GM18909 (cell line): ENCODE measurements around the gene UXS1.

ENCODE experiments used
- ATAC-seq: cut with Tn5 transposase; IDR thresholded peaks from one replicate; pipeline ENCODE4 v1.9.1; 2021; ENCODE audit warnings: mild to moderate bottlenecking; ENCODE audit not compliant: unreplicated experiment, poor library complexity

Gene UXS1

GRCh38 chr2:106054880-106055655 is 139.0 kb downstream of the UXS1 start:
- ATAC-seq, result no peak

GRCh38 chr2:106054321-106054720 is 139.8 kb downstream of the UXS1 start:
- ATAC-seq, result no peak

- no peak for ATAC-seq
Observed at GRCh38 chr2:106053581-106053980, 140.5 kb downstream of the UXS1 start.

GRCh38 chr2:106053116-106053515 is 141.0 kb downstream of the UXS1 start:
- no peak for ATAC-seq

GRCh38 chr2:106044859-106045258 is 149.2 kb downstream of the UXS1 start:
- no peak for ATAC-seq

GRCh38 chr2:106044021-106044420 is 150.1 kb downstream of the UXS1 start:
- no peak for ATAC-seq
